GM19438 (cell line): ENCODE results near the gene DNAAF2.
"Not testable (repeated sequence)": the region's sequence is repeated elsewhere in the genome, so short reads cannot be mapped to it uniquely, and the experiment has no call there.

ENCODE experiments used
- ATAC-seq: cut with Tn5 transposase; IDR thresholded peaks from one replicate; pipeline ENCODE4 v1.9.1; 2021; ENCODE audit warnings: low read depth; ENCODE audit not compliant: unreplicated experiment

DNAAF2 gene

GRCh38 chr14:49634547-49635334 is at the start of gene DNAAF2:
Gene DNAAF2 (minus strand): TSS chr14:49635244. CDS start chr14:49635149, 95 bp downstream.
- peak; percentile 26 for ATAC-seq

DNA sequence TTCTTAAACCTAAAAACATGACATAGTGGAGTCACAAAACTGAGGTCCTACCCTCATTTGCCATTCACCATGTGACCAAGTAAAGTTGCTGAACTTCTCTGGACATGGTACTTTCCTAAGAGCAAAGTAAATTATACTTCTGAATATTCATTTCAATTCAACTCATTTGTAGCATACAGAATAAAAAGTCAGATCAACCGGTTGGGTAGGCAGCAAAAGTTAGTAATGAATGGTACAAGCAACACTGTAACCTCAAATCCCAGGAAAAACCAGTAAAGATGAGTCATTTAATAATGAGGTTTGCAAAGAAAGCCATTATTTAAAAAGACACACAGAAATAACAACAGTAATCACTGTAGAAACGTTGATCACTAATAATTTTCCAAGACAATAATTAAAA is 44.2 kb upstream of the DNAAF2 start:
- no peak for ATAC-seq

GRCh38 chr14:49677643-49678042 is 42.6 kb upstream of the DNAAF2 start:
- no peak for ATAC-seq

DNA sequence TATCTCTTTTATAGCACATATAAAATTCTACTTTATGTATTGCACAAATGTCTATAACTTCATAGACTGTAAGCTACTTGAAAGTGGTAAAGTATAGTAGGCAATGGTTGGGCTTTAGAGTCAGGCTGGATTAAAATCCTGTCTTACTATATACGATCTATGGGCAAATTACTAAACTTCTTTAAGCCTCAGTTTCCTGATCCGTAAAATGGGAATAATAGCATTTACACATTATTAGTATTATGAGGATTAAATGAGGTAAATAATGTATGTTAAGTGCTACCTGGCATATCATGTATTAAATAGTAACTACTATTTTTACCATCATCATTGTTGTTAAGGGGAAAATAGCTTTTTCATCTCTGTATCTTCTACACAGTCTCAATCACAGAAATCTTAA is 38.5 kb upstream of the DNAAF2 start:
- ATAC-seq = no peak

DNA sequence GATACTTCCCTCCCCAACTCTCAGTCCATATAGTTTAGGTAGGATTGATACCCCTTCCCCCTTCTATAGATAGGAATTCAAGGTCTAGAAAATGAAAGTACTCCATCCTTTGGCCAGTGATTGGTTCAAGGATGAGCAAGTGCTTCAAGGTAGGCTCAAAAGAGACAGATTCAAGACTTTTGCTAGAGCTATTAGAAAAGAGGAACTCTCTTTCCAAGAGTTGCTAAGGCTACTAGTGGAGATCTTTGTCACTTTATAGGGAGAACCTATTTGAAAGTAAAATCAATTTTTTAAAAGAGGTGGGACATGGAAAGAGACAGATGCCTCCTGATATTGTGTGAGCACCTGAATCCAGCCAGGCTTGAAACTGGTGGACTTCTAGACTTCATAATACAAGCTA is 35.4 kb upstream of the DNAAF2 start:
- no peak for ATAC-seq

GRCh38 chr14:49659526-49660455 is 24.7 kb upstream of the DNAAF2 start:
- ATAC-seq = no peak

DNA sequence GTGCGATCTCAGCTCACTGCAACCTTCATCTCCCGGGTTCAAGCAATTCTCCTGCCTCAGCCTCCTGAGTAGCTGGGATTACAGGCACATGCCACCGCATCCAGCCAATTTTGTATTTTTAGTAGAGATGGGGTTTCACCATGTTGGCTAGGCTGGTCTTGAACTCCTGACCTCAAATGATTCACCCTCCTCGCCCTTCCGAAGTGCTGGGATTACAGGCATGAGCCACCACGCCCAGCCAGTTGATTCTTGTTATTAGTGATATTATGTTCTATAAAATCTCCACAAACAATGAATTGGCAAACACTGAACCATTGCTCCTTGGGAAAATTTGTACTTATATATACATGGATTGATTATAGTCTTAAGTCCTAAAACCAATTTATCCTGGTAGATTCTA is 22.5 kb upstream of the DNAAF2 start:
- ATAC-seq = not testable (repeated sequence)

- ATAC-seq = no peak
These were observed 19.5 kb upstream of the DNAAF2 start for GRCh38 chr14:49654511-49654910.

GRCh38 chr14:49653508-49653907 is 18.5 kb upstream of the DNAAF2 start:
- ATAC-seq = no peak

GRCh38 chr14:49642163-49642562 is 7.1 kb upstream of the DNAAF2 start:
- ATAC-seq = no peak

DNA sequence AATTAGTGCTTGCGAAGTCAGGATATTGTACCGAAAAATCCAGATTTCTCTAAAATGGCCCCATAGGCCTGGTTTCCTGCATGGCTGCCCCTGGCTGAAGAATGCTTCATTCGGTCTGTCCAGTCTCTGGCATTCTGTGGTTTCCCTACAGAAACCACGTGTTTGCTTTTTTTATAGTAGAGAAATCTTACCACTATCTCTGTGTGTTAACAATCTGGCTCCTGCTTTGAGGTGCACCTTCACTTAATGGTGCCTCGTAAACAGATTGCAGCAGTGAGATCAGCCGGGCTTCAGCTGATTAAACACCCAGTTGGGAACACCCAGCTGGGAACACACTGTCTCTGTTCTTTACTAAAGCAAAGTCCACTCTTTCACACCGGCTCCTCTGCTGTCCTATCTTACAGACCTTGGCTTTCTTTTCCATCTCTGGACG is 6.7 kb upstream of the DNAAF2 start:
- ATAC-seq = no peak

GRCh38 chr14:49640540-49641417 is 5.7 kb upstream of the DNAAF2 start:
- no peak for ATAC-seq

DNA sequence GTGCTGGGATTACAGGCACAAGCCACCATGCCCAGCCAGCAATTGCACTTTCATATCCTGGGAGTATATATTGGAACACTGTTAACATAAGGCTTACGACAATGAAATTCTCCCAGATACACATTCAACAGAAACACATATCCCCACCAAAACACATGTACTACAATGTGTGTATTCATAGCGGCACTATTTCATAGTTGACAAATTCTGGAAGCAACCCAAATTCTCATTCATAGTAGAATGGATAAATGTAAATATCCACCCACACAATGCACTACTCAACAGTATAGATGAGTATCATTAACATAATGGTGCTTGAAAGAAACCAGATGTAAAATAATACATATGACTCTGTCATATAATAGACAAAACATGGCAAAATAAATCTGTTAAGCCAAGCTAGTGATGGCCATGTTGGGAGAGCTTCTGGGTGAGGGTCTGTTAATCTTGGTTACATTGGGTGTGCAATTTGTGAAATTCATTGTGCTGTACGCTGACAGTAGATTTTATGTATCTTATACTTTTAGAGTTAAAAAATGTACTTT is 2.6 kb upstream of the DNAAF2 start:
- ATAC-seq = no peak

- no peak for ATAC-seq
These were observed 1.8 kb upstream of the DNAAF2 start for GRCh38 chr14:49636866-49637265.

DNA sequence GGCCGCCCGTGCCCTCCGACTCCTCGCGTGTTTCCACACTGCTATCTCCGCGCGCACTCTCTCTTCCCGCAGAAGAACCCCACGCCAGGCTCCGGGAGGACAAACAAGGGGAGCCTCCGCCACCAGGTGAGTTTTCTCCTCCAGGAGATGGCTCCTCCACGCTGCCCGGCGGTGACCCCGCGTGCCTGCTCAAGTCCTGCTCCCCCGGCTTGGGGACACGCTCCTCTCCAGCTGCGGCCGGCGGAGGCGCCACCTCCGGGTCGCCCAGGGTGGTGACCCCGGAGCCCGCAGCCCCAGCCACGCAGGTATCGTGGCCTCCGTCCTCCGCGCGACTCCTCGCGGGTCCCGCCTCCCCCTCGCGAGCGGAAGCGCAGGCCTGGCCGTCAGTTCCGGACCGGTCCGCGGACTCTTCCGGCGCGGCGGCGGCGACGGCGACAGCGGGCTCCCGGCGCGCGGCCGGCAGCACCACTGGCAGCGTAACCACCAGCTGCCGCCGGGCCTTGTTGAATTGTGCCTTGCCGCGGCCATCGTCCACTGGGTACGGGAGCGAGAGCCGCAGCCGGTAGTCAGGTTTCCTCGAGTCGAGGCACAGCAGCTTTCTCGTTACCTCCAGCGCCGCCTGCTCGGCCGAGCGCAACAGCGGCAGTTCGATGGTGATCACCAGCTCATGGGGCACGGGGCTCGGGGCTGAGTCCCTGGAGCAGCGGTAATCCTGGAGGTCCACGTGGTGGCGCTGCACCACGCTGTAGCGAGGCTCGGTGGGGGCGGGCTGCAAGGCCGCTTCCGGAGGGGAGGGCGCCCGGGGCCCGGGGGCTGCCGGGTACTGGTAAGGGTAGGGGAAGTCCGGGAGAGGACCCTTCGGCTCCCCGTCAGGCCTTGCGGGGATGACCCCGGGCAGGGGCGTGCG is 1.2 kb downstream of the DNAAF2 start:
- ATAC-seq = peak; percentile 74

GRCh38 chr14:49623941-49624839 is 10.9 kb downstream of the DNAAF2 start:
- no peak for ATAC-seq

DNA sequence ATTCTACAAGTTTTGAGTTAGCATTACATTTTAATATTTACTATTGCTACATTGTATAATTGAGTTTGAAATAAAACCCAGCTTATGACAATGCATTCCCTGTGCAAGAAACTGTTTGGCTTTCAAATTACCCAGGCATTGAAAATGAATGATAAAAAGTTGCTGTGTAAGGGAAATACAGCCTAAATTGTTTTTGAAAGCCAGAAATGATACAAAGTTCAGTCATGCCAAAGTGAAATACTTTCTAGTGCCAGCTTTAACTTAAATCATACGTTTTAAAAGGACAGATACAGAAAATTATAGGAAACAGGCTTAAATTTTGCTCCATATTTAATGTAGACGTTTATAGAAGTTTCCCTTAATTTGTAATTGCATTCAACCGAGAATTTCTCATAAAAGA is 11.7 kb downstream of the DNAAF2 start:
- no peak for ATAC-seq

GRCh38 chr14:49622022-49622607 is 12.9 kb downstream of the DNAAF2 start:
- no peak for ATAC-seq
